ENCODE data around the gene FDX1.

DNA sequence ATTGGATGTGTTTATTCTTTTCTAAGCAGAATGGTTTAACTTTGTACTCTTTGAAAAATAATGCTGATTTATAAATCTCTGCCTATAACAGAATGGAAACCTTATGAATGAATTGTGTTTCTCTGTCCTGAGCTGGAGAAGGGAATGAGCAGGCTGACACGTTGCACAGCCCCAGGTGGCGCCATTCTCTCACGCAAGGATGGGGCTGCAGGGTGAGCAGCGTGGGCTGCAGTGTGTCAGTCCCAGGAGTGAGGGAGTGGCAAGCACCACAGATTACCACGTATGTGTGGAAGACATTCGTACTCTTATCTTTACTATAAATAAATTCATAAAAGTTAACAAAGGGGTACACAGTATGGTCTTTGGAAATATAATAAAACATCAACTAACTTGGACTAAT, 33.4 kb downstream of the FDX1 start:
- TF ChIP-seq, protein P1, sequence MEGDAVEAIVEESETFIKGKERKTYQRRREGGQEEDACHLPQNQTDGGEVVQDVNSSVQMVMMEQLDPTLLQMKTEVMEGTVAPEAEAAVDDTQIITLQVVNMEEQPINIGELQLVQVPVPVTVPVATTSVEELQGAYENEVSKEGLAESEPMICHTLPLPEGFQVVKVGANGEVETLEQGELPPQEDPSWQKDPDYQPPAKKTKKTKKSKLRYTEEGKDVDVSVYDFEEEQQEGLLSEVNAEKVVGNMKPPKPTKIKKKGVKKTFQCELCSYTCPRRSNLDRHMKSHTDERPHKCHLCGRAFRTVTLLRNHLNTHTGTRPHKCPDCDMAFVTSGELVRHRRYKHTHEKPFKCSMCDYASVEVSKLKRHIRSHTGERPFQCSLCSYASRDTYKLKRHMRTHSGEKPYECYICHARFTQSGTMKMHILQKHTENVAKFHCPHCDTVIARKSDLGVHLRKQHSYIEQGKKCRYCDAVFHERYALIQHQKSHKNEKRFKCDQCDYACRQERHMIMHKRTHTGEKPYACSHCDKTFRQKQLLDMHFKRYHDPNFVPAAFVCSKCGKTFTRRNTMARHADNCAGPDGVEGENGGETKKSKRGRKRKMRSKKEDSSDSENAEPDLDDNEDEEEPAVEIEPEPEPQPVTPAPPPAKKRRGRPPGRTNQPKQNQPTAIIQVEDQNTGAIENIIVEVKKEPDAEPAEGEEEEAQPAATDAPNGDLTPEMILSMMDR (IDR thresholded peaks at IDR 0.05) = peak; percentile 32; the same call in 2 of the 3 replicates
- TF ChIP-seq CHD2 (IDR thresholded peaks at IDR 0.05; ENCODE audit: low read length, partially characterized antibody) = no peak

All from A549 (cell line).